NT2/D1 (cell line): Measurements from ENCODE around the gene FARP1.

Source experiments
- YY1 ChIP-seq: IDR thresholded peaks from 2 replicates; pipeline ENCODE4 v1.6.1; 2011; ENCODE audit not compliant: insufficient read length, insufficient read depth
- ZNF274 ChIP-seq: IDR thresholded peaks from 2 replicates; pipeline ENCODE4 v1.6.1; 2011; ENCODE audit warnings: mild to moderate bottlenecking, low read depth, low read length

GRCh38 chr13:98260357-98261164 lies 117.7 kb downstream of the FARP1 start:
- TF ChIP-seq ZNF274 (no peak), YY1 (no peak)
